Measurements from ENCODE around the gene USP12.

Gene USP12

DNA sequence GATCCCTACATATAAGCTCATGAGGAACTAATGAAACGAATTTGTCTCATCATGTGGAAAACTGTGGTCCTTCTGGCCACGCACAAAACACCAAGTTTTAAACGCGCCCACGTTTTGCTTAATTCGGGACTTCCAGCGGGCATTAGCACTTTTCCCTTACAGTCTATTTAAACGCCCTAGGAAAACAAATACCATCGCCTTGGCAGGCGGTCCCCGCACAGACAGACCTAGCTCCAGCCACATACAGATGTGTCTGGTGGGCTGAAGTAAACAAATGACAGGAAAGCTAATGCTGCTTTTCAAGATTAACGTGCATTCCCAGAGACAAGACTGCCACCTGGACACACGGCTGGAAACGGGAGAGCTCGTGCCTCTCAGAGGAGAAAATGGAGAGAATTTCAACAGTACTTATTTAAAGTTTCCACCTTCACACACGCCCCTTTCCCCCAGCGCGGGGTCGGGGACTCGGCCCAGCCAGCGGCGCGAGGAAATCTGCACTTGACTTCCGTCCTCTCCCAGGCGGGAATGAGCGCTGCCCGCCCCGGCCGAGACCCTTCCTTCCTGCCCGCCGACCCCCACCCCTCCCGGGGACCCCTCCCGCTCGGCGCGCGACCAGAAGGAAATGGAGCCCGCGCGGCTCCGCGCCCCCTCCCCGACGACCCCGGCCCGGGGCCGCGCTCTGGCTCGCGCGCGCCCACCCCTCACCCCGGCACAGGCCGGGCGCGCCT lies 931 bp downstream of the USP12 start:
- no peak for TF ChIP-seq ZFX (IDR thresholded peaks at IDR 0.05)
- H3K27ac ChIP-seq, result peak overlapping the region; percentile 70

GRCh38 chr13:27170221-27170515 lies 1.4 kb downstream of the USP12 start:
- TF ChIP-seq CTCF (conservative IDR thresholded peaks at IDR 0.05), result no peak
- TF ChIP-seq ZFX (IDR thresholded peaks at IDR 0.05), result no peak

GRCh38 chr13:27168906-27169657 lies 2.5 kb downstream of the USP12 start:
- H3K27ac ChIP-seq, result no peak overlapping the region

More at GRCh38 chr13:27170221-27170515, 1.4 kb downstream of the USP12 start:
- H3K27ac ChIP-seq, result no peak overlapping the region

GRCh38 chr13:27168086-27168485 lies 3.5 kb downstream of the USP12 start:
- H3K27ac ChIP-seq, result no peak overlapping the region
- TF ChIP-seq ZFX (IDR thresholded peaks at IDR 0.05) (no peak), CTCF (conservative IDR thresholded peaks at IDR 0.05) (no peak)

More at GRCh38 chr13:27168906-27169657, 2.5 kb downstream of the USP12 start:
- no peak for TF ChIP-seq ZFX (IDR thresholded peaks at IDR 0.05)
- no peak for TF ChIP-seq CTCF (conservative IDR thresholded peaks at IDR 0.05)

GRCh38 chr13:27166313-27166712 lies 5.3 kb downstream of the USP12 start:
- H3K27ac ChIP-seq, result no peak overlapping the region
- TF ChIP-seq CTCF (conservative IDR thresholded peaks at IDR 0.05) (no peak), ZFX (IDR thresholded peaks at IDR 0.05) (no peak)

DNA sequence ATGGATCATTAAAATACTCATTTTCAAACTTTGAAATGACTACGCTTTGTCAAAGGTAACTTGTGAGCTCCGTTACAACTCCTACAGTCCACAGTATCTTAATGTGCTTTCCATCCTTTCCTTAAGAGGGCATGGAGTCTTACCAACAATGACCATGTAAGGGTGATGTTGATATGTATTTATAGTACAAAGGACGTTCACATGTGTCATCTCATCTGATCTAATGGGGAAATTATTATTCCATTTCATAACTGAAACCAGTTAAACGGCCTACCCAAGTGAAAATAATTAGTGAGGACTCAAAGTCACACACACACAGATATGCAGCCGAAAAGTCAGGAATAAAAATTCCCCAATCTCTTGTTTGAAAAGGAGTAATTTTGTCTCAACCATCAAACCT lies 9.6 kb downstream of the USP12 start:
- TF ChIP-seq ZFX (IDR thresholded peaks at IDR 0.05) (no peak), CTCF (conservative IDR thresholded peaks at IDR 0.05) (no peak)
- no peak overlapping the region for H3K27ac ChIP-seq

- no peak for TF ChIP-seq CTCF (conservative IDR thresholded peaks at IDR 0.05)
- TF ChIP-seq ZFX (IDR thresholded peaks at IDR 0.05), result no peak
- H3K27ac ChIP-seq, result no peak overlapping the region
These were observed 10.2 kb downstream of the USP12 start for GRCh38 chr13:27161423-27161822.

All from C4-2B (cell line).